Right lobe of liver (tissue), 4 donors: ENCODE results near the gene CEP95.

Source experiments
- CTCF ChIP-seq, 4 donors: fragments of 200-600 bp in 3 of 4; fragments of 450-650 bp in 1 of 4; IDR thresholded peaks; one replicate each; pipeline versions ENCODE4 v1.5.1 to v1.8.0; 2016 to 2022; ENCODE audit warnings: antibody characterized with exemption in 4 of 4, mild to moderate bottlenecking in 2 of 4
- POLR2A ChIP-seq: fragments of 450-650 bp; IDR thresholded peaks from one replicate; pipeline ENCODE4 v1.6.1; 2017; ENCODE audit warnings: antibody characterized with exemption, mild to moderate bottlenecking
- donor health status: DM: no; HTN: no; CAD: no.
- donor health status: DM: no; HTN: no; CAD: no.
- donor health status: DM: no; HTN: yes; CAD: no.

DNA sequence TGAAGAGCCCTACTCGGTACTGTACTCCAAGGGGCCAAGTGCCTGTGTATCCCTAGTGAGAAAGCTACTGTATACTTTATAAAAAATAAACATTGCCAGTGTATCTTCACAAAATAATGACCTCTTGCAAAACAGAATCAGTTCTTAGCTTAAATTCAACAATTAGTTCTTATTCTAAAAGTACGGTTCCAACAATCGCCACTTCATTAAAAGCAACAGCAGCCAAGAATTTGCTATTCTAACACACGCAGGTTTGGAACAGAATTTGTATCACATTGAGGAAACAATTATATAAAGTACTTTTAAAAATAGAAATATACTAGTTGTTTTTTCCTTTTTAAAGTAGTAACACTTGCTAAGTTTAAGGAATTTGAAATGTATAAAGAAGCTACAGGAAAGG, 48.5 kb downstream of the CEP95 start:
- TF ChIP-seq CTCF (IDR thresholded peaks at IDR 0.05), result no peak
- no peak for TF ChIP-seq POLR2A
